Gastrocnemius medialis (tissue), 4 donors: ENCODE data around the gene SPATA22. TPM values are rescaled to one million over a fixed set of nuclear protein-coding genes. Genes with fewer than 3 reads are reported as not detected.
"Not testable (repeated sequence)": the region's sequence is repeated elsewhere in the genome, so short reads cannot be mapped to it uniquely, and the experiment has no call there.

Experiments
- ATAC-seq, 2 donors: fragments of 150-250 bp; one replicate each; pipeline ENCODE4 v1.9.1; 2016
- DNase-seq, 2 donors: peaks; one replicate each; pipeline ENCODE4 v3.0.0-alpha.2; 2019
- H3K27ac ChIP-seq, 4 donors: fragments of 200-600 bp; sonication (generic); 1 replicate in 1 of 4; 2 replicates in 3 of 4; pipeline ENCODE4 v1.5.1; 2016 to 2018; ENCODE audit warnings: mild to moderate bottlenecking in 2 of 4, moderate library complexity in 1 of 4
- H3K27me3 ChIP-seq, 3 donors: fragments of 200-600 bp; sonication (generic) in 2 of 3; 1 replicate in 1 of 3; 2 replicates in 2 of 3; pipeline versions ENCODE4 v1.5.1 to v1.6.0; 2016 to 2019; ENCODE audit warnings: mild to moderate bottlenecking in 1 of 3, moderate library complexity in 1 of 3
- H3K36me3 ChIP-seq, 2 donors: fragments of 200-600 bp; sonication (generic) in 1 of 2; one replicate each; pipeline ENCODE4 v1.5.1; 2017 to 2018
- H3K4me1 ChIP-seq, 2 donors: fragments of 200-600 bp; sonication (generic) in 1 of 2; one replicate each; pipeline ENCODE4 v1.5.1; 2016 to 2017; ENCODE audit warnings: mild to moderate bottlenecking in 2 of 2
- H3K4me3 ChIP-seq, 4 donors: fragments of 200-600 bp; sonication (generic) in 3 of 4; 1 replicate in 1 of 4; 2 replicates in 3 of 4; pipeline ENCODE4 v1.5.1; 2016 to 2019; ENCODE audit warnings: mild to moderate bottlenecking in 2 of 4
- H3K9me3 ChIP-seq, 3 donors: fragments of 200-600 bp; sonication (generic) in 2 of 3; 1 replicate in 1 of 3; 2 replicates in 2 of 3; pipeline ENCODE4 v1.5.1; 2016 to 2019
- CTCF ChIP-seq, 5 experiments: fragments of 450-650 bp in 3 of 5; fragments of 200-600 bp in 2 of 5; sonication (generic) in 2 of 5; IDR thresholded peaks in 4 of 5; conservative IDR thresholded peaks in 1 of 5; 1 replicate in 4 of 5; 2 replicates in 1 of 5; pipeline ENCODE4 v1.5.1; 2016 to 2019; ENCODE audit warnings: antibody characterized with exemption in 5 of 5, mild to moderate bottlenecking in 3 of 5, moderate library complexity in 3 of 5
- POLR2A ChIP-seq, 2 donors: fragments of 450-650 bp; IDR thresholded peaks; one replicate each; pipeline ENCODE4 v1.6.1; 2017; ENCODE audit warnings: antibody characterized with exemption in 2 of 2, mild to moderate bottlenecking in 2 of 2, moderate library complexity in 2 of 2
- in situ Hi-C, 4 donors: fragments of 200-750 bp; cut with MboI; loops; one replicate each; pipeline versions ENCODE4 v1.15.0 to v1.8.0; 2017; ENCODE audit warnings: low sequenced_read_pairs in 4 of 4
- intact Hi-C: fragments of 100-400 bp; cut with DNase I; formaldehyde crosslinking; loops from one replicate; pipeline ENCODE4 v1.15.1; 2023; ENCODE audit warnings: low total_unique reads
- total RNA-seq, 4 donors: library from RNA; depleted of rRNA; stranded (reverse); fragments of >200 nt; gene quantifications; one replicate each; pipeline versions ENCODE4 v1.1.0 to v1.2.3, GENCODE V29; 2016

The SPATA22 gene
- total RNA-seq, 4 donors from 2014 or later, result 0.22 to 0.23 TPM; not detected in 2

- Histone ChIP-seq H3K9me3 (no peaks in the 10 kb centered on the region), H3K4me3 (no peak overlapping the region), H3K27ac (no peak overlapping the region), H3K36me3 (no peaks in the 10 kb centered on the region), H3K4me1 (no peaks in the 10 kb centered on the region), H3K27me3 (no peaks in the 10 kb centered on the region)
- DNase-seq (no peak), ATAC-seq (no peak)
- in situ Hi-C loops, result no loop called here
- no peak for TF ChIP-seq CTCF (IDR thresholded peaks at IDR 0.05 in 4 of 5, conservative IDR thresholded peaks at IDR 0.05 in 1 of 5)
- TF ChIP-seq POLR2A (IDR thresholded peaks at IDR 0.05), result no peak
- intact Hi-C loops, result no loop called here
Observed at GRCh38 chr17:3418222-3418621, 53.4 kb downstream of the SPATA22 start.

GRCh38 chr17:3415610-3416009 lies 56.0 kb downstream of the SPATA22 start:
- no peak overlapping the region for H3K27ac ChIP-seq
- in situ Hi-C loops, result no loop called here
- H3K36me3 ChIP-seq, result no peaks in the 10 kb centered on the region
- TF ChIP-seq POLR2A (IDR thresholded peaks at IDR 0.05) (no peak), CTCF (IDR thresholded peaks at IDR 0.05 in 4 of 5, conservative IDR thresholded peaks at IDR 0.05 in 1 of 5) (no peak)
- intact Hi-C loops, result no loop called here
- no peak for ATAC-seq
- no peak overlapping the region for H3K4me3 ChIP-seq
- no peaks in the 10 kb centered on the region for H3K9me3 ChIP-seq
- H3K27me3 ChIP-seq, result no peaks in the 10 kb centered on the region
- DNase-seq, result no peak
- H3K4me1 ChIP-seq, result no peaks in the 10 kb centered on the region

- DNase-seq, H3K9me3 ChIP-seq, H3K27me3 ChIP-seq, ATAC-seq, H3K36me3 ChIP-seq, H3K4me3 ChIP-seq, H3K4me1 ChIP-seq, intact Hi-C loops, in situ Hi-C loops, H3K27ac ChIP-seq: not testable (repeated sequence)
Observed at GRCh38 chr17:3412216-3412615, 59.4 kb downstream of the SPATA22 start.

GRCh38 chr17:3411070-3411469 lies 60.5 kb downstream of the SPATA22 start, which contains the start of gene OR3A3:
TSS of gene OR3A3 (plus strand) at chr17:3411370.
- in situ Hi-C loops, result no loop called here

GRCh38 chr17:3403856-3404255 lies 67.8 kb downstream of the SPATA22 start:
- H3K27ac ChIP-seq, H3K9me3 ChIP-seq, H3K4me1 ChIP-seq, DNase-seq, H3K36me3 ChIP-seq, intact Hi-C loops, in situ Hi-C loops, H3K4me3 ChIP-seq, H3K27me3 ChIP-seq, ATAC-seq: not testable (repeated sequence)

More at GRCh38 chr17:3411070-3411469, 60.5 kb downstream of the SPATA22 start, which contains the start of gene OR3A3:
- Histone ChIP-seq H3K4me3 (no peak within 1 kb of the TSS), H3K9me3 (no peaks in the 10 kb centered on the region), H3K27ac (no peak within 1 kb of the TSS), H3K4me1 (no peaks in the 10 kb centered on the region), H3K27me3 (no peaks in the 10 kb centered on the region), H3K36me3 (no peaks in the 10 kb centered on the region)
- DNase-seq (no peak), ATAC-seq (no peak)
- TF ChIP-seq CTCF (IDR thresholded peaks at IDR 0.05 in 4 of 5, conservative IDR thresholded peaks at IDR 0.05 in 1 of 5), result no peak
- TF ChIP-seq POLR2A (IDR thresholded peaks at IDR 0.05), result no peak
- intact Hi-C loops, result no loop called here

- intact Hi-C loops, result no loop called here
- H3K27ac ChIP-seq, result no peak overlapping the region
- no peak for DNase-seq
- H3K9me3 ChIP-seq, result no peaks in the 10 kb centered on the region
- in situ Hi-C loops, result no loop called here
- no peak overlapping the region for H3K4me3 ChIP-seq
- no peak for ATAC-seq
- H3K27me3 ChIP-seq, result no peaks in the 10 kb centered on the region
- no peaks in the 10 kb centered on the region for H3K36me3 ChIP-seq
- H3K4me1 ChIP-seq, result no peaks in the 10 kb centered on the region
- TF ChIP-seq CTCF (IDR thresholded peaks at IDR 0.05 in 4 of 5, conservative IDR thresholded peaks at IDR 0.05 in 1 of 5) (no peak), POLR2A (IDR thresholded peaks at IDR 0.05) (no peak)
Observed at GRCh38 chr17:3401786-3402185, 69.8 kb downstream of the SPATA22 start.
